Stimulated activated CD8-positive, alpha-beta memory T cell treated with anti-CD3 and anti-CD28 coated beads, Interleukin-4, amount 100 ng/mL, for 4 hours (primary cell): ENCODE results near the gene PLEK2.
A peak's percentile ranks its signal among the peaks of the same experiment; 100 is the strongest.
"Not testable (repeated sequence)": the region's sequence is repeated elsewhere in the genome, so short reads cannot be mapped to it uniquely, and the experiment has no call there.

Experiments used
- DNase-seq, 2 donors: peaks; one replicate each; pipeline ENCODE4 v3.0.0-alpha.2; 2020; ENCODE audit warnings: low read depth in 2 of 2, low spot score in 1 of 2

Gene PLEK2

GRCh38 chr14:67360470-67361206 lies 51.3 kb downstream of the PLEK2 start:
- DNase-seq = no peak

- DNase-seq = peak; percentile 98 to 99
Measured at GRCh38 chr14:67359775-67360469, 52.0 kb downstream of the PLEK2 start, which contains the start of the genes ATP6V1D and EIF2S1. Gene ATP6V1D (minus strand): TSS chr14:67359804. CDS start chr14:67359698, 106 bp downstream. Gene EIF2S1 (plus strand): TSS chr14:67360328. CDS start chr14:67364768, 4,440 bp downstream.

GRCh38 chr14:67358924-67359774 lies 52.8 kb downstream of the PLEK2 start:
- DNase-seq = no peak

- no peak for DNase-seq
Measured at GRCh38 chr14:67357969-67358354, 54.0 kb downstream of the PLEK2 start.

- DNase-seq = no peak
Measured at GRCh38 chr14:67357186-67357968, 54.6 kb downstream of the PLEK2 start.

- DNase-seq = no peak
Measured at GRCh38 chr14:67352055-67352454, 59.9 kb downstream of the PLEK2 start.

- no peak for DNase-seq
Measured at GRCh38 chr14:67345583-67345982, 66.4 kb downstream of the PLEK2 start.

GRCh38 chr14:67343601-67344230 lies 68.2 kb downstream of the PLEK2 start:
- no peak for DNase-seq

- not testable (repeated sequence) for DNase-seq
Measured at GRCh38 chr14:67341231-67341630, 70.7 kb downstream of the PLEK2 start.
